SK-N-SH treated with all-trans-retinoic acid at 6 μM for 48 hours (cell line): ENCODE measurements around the gene CD8B2.

Source experiments
- ATAC-seq: fragments of 200-7000 bp; cut with Tn5 transposase; 3 replicates; pipeline ENCODE4 v1.9.1; 2020; ENCODE audit warnings: mild to moderate bottlenecking, moderate library complexity
- ARNTL ChIP-seq: fragments of 450-650 bp; formaldehyde crosslinking; IDR thresholded peaks from 2 replicates; pipeline ENCODE4 v1.5.0; 2020; ENCODE audit warnings: low read depth, mild to moderate bottlenecking, moderate library complexity, borderline replicate concordance
- BACH2 ChIP-seq: fragments of 250-450 bp; sonication (Bioruptor Pico); IDR thresholded peaks from 2 replicates; pipeline ENCODE4 v1.9.0; 2021; ENCODE audit warnings: mild to moderate bottlenecking, borderline replicate concordance
- CREB5 ChIP-seq: fragments of 250-450 bp; sonication (Bioruptor Pico); IDR thresholded peaks from 2 replicates; pipeline ENCODE4 v1.5.1; 2020; ENCODE audit warnings: low read depth, mild to moderate bottlenecking, moderate library complexity
- CSDC2 ChIP-seq: fragments of 250-450 bp; sonication (Bioruptor Pico); IDR thresholded peaks from 2 replicates; pipeline ENCODE4 v1.5.0; 2020; ENCODE audit warnings: mild to moderate bottlenecking, moderate library complexity
- CSRNP3 ChIP-seq: fragments of 250-450 bp; sonication (Bioruptor Pico); IDR thresholded peaks from 2 replicates; pipeline ENCODE4 v1.5.1; 2021; ENCODE audit warnings: mild to moderate bottlenecking, moderate library complexity
- ESRRG ChIP-seq: fragments of 250-450 bp; sonication (Bioruptor Pico); IDR thresholded peaks from 2 replicates; pipeline ENCODE4 v1.6.1; 2021; ENCODE audit warnings: mild to moderate bottlenecking
- GLIS3 ChIP-seq: fragments of 250-450 bp; sonication (Bioruptor Pico); IDR thresholded peaks from 2 replicates; pipeline ENCODE4 v1.5.0; 2020; ENCODE audit warnings: mild to moderate bottlenecking, moderate library complexity
- ISL1 ChIP-seq: fragments of 250-450 bp; sonication (Bioruptor Pico); IDR thresholded peaks from 2 replicates; pipeline ENCODE4 v2.1.2; 2022; ENCODE audit warnings: mild to moderate bottlenecking, moderate library complexity
- OSR1 ChIP-seq: fragments of 250-450 bp; sonication (Bioruptor Pico); IDR thresholded peaks from 2 replicates; pipeline ENCODE4 v1.8.0; 2022; ENCODE audit warnings: moderate library complexity, mild to moderate bottlenecking, inconsistent platforms
- PATZ1 ChIP-seq: fragments of 250-450 bp; sonication (Bioruptor Pico); IDR thresholded peaks from 2 replicates; pipeline ENCODE4 v1.8.0; 2020; ENCODE audit warnings: mild to moderate bottlenecking, moderate library complexity, borderline replicate concordance
- POU6F1 ChIP-seq: fragments of 250-450 bp; sonication (Bioruptor Pico); IDR thresholded peaks from 2 replicates; pipeline ENCODE4 v1.8.0; 2021; ENCODE audit warnings: low read depth, mild to moderate bottlenecking, moderate library complexity, borderline replicate concordance
- RARB ChIP-seq: fragments of 250-450 bp; sonication (Bioruptor Pico); IDR thresholded peaks from 2 replicates; pipeline ENCODE4 v1.8.0; 2021; ENCODE audit warnings: mild to moderate bottlenecking, moderate library complexity
- SNAI2 ChIP-seq: fragments of 250-450 bp; sonication (Bioruptor Pico); IDR thresholded peaks from 2 replicates; pipeline ENCODE4 v1.5.0; 2020; ENCODE audit warnings: mild to moderate bottlenecking, moderate library complexity
- TCF4 ChIP-seq: fragments of 250-450 bp; sonication (Bioruptor Pico); IDR thresholded peaks from 2 replicates; pipeline ENCODE4 v1.8.0; 2021; ENCODE audit warnings: mild to moderate bottlenecking, moderate library complexity, borderline replicate concordance
- TOX ChIP-seq: fragments of 250-450 bp; sonication (Bioruptor Pico); IDR thresholded peaks from 2 replicates; pipeline ENCODE4 v1.8.0; 2021; ENCODE audit warnings: mild to moderate bottlenecking, moderate library complexity, borderline replicate concordance
- TSHZ2 ChIP-seq: fragments of 250-450 bp; sonication (Bioruptor Pico); IDR thresholded peaks from 2 replicates; pipeline ENCODE4 v1.5.0; 2020; ENCODE audit warnings: mild to moderate bottlenecking, moderate library complexity
- ZC3H10 ChIP-seq: fragments of 250-450 bp; sonication (Bioruptor Pico); IDR thresholded peaks from 2 replicates; pipeline ENCODE4 v1.5.1; 2021; ENCODE audit warnings: mild to moderate bottlenecking, moderate library complexity
- ZFP3 ChIP-seq: fragments of 250-450 bp; sonication (Bioruptor Pico); IDR thresholded peaks from 2 replicates; pipeline ENCODE4 v1.5.0; 2020; ENCODE audit warnings: mild to moderate bottlenecking, moderate library complexity
- ZFP30 ChIP-seq: fragments of 450-650 bp; formaldehyde crosslinking; IDR thresholded peaks from 2 replicates; pipeline ENCODE4 v1.5.0; 2022; ENCODE audit warnings: mild to moderate bottlenecking, moderate library complexity
- ZNF565 ChIP-seq: fragments of 450-650 bp; formaldehyde crosslinking; conservative IDR thresholded peaks from 2 replicates; pipeline ENCODE4 v1.5.0; 2020; ENCODE audit warnings: low read depth, mild to moderate bottlenecking, moderate library complexity
- ZNF70 ChIP-seq: fragments of 450-650 bp; formaldehyde crosslinking; IDR thresholded peaks from 2 replicates; pipeline ENCODE4 v1.5.0; 2020; ENCODE audit warnings: mild to moderate bottlenecking, moderate library complexity
- ZNF8 ChIP-seq: fragments of 450-650 bp; formaldehyde crosslinking; IDR thresholded peaks from 2 replicates; pipeline ENCODE4 v1.5.0; 2020; ENCODE audit warnings: mild to moderate bottlenecking, moderate library complexity

The CD8B2 gene

GRCh38 chr2:106531676-106532214 lies 44.6 kb downstream of the CD8B2 start:
- ATAC-seq = no peak
- TF ChIP-seq CSDC2 (CRISPR knock-in tag) = no peak

- no peak for ATAC-seq
These were observed 45.1 kb downstream of the CD8B2 start for GRCh38 chr2:106532236-106532635.

GRCh38 chr2:106534471-106534870 lies 47.3 kb downstream of the CD8B2 start:
- TF ChIP-seq ISL1 (CRISPR knock-in tag) (no peak), ZNF565 (CRISPR knock-in tag) (no peak), RARB (CRISPR knock-in tag) (no peak)
- TF ChIP-seq, all 23 proteins: peak for 0
- no peak for ATAC-seq

More at GRCh38 chr2:106532236-106532635, 45.1 kb downstream of the CD8B2 start:
- TF ChIP-seq BACH2 (CRISPR knock-in tag) = no peak
- TF ChIP-seq, all 23 proteins: peak for 0

GRCh38 chr2:106536490-106536889 lies 49.3 kb downstream of the CD8B2 start:
- TF ChIP-seq SNAI2 (CRISPR knock-in tag) (no peak), RARB (CRISPR knock-in tag) (no peak), PATZ1 (CRISPR knock-in tag) (no peak), ZFP30 (no peak), GLIS3 (CRISPR knock-in tag) (no peak), CSDC2 (CRISPR knock-in tag) (no peak), ZNF8 (CRISPR knock-in tag) (no peak), TSHZ2 (CRISPR knock-in tag) (no peak), ARNTL (CRISPR knock-in tag) (no peak), CSRNP3 (CRISPR knock-in tag) (no peak), OSR1 (no peak), TCF4 (CRISPR knock-in tag) (no peak), TOX (no peak), ZNF70 (CRISPR knock-in tag) (no peak), ZC3H10 (CRISPR knock-in tag) (no peak), ESRRG (no peak), POU6F1 (no peak), ISL1 (CRISPR knock-in tag) (no peak)
- no peak for ATAC-seq

- no peak for ATAC-seq
- no peak for TF ChIP-seq RARB (CRISPR knock-in tag)
- no peak for TF ChIP-seq ZFP30
- no peak for TF ChIP-seq ESRRG
- TF ChIP-seq ZNF565 (CRISPR knock-in tag) = no peak
- no peak for TF ChIP-seq ZC3H10 (CRISPR knock-in tag)
- no peak for TF ChIP-seq ZNF70 (CRISPR knock-in tag)
- TF ChIP-seq TOX = no peak
- no peak for TF ChIP-seq TCF4 (CRISPR knock-in tag)
- TF ChIP-seq OSR1 = no peak
- TF ChIP-seq ZFP3 (CRISPR knock-in tag) = no peak
- no peak for TF ChIP-seq ARNTL (CRISPR knock-in tag)
- TF ChIP-seq PATZ1 (CRISPR knock-in tag) = no peak
- TF ChIP-seq CREB5 (CRISPR knock-in tag) = no peak
- no peak for TF ChIP-seq SNAI2 (CRISPR knock-in tag)
- TF ChIP-seq ZNF8 (CRISPR knock-in tag) = no peak
- no peak for TF ChIP-seq ISL1 (CRISPR knock-in tag)
These were observed 49.9 kb downstream of the CD8B2 start for GRCh38 chr2:106537047-106537446.
